Neural progenitor cell (in vitro differentiated cells): ENCODE measurements around the gene SLC34A1. TPM values are rescaled to one million over a fixed set of nuclear protein-coding genes. Genes with fewer than 3 reads are reported as not detected.
A peak's percentile ranks its signal among the peaks of the same experiment; 100 is the strongest.

Experiments
- DNase-seq: peaks from one replicate; pipeline ENCODE4 v3.0.0-alpha.2; 2016; ENCODE audit warnings: low spot score
- H2AFZ ChIP-seq: fragments of 200-600 bp; sonication (generic); replicated peaks from 2 replicates; pipeline ENCODE4 v1.6.1; 2016; ENCODE audit warnings: antibody characterized with exemption
- H3F3A ChIP-seq: fragments of 200-600 bp; sonication (generic); 2 replicates; pipeline ENCODE4 v1.6.1; 2016; ENCODE audit warnings: antibody characterized with exemption, low read depth
- H3K27ac ChIP-seq: fragments of 200-600 bp; sonication (generic); 2 replicates; pipeline ENCODE4 v1.5.1; 2016; ENCODE audit warnings: mild to moderate bottlenecking
- H3K27me3 ChIP-seq: fragments of 200-600 bp; sonication (generic); 2 replicates; pipeline ENCODE4 v1.6.1; 2016; ENCODE audit warnings: mild to moderate bottlenecking, moderate library complexity
- H3K36me3 ChIP-seq: fragments of 200-600 bp; sonication (generic); 2 replicates; pipeline ENCODE4 v1.5.1; 2016
- H3K4me1 ChIP-seq: fragments of 200-600 bp; sonication (generic); 2 replicates; pipeline ENCODE4 v1.6.1; 2016; ENCODE audit warnings: mixed run types
- H3K4me2 ChIP-seq: fragments of 200-600 bp; sonication (generic); 2 replicates; pipeline ENCODE4 v1.6.1; 2016
- H3K4me3 ChIP-seq: fragments of 200-600 bp; sonication (generic); 2 replicates; pipeline ENCODE4 v1.5.1; 2016
- H3K79me2 ChIP-seq: fragments of 200-600 bp; sonication (generic); 2 replicates; pipeline ENCODE4 v1.6.1; 2016; ENCODE audit warnings: low read depth
- H3K9ac ChIP-seq: fragments of 200-600 bp; sonication (generic); 2 replicates; pipeline ENCODE4 v1.6.1; 2016
- H3K9me3 ChIP-seq: fragments of 200-600 bp; sonication (generic); 2 replicates; pipeline ENCODE4 v1.5.1; 2016; ENCODE audit warnings: low read depth
- H4K20me1 ChIP-seq: fragments of 200-600 bp; sonication (generic); 2 replicates; pipeline ENCODE4 v1.6.1; 2016; ENCODE audit warnings: low read depth
- H3K27ac Mint-ChIP-seq: 3 replicates; pipeline ENCODE4 v1.8.0; 2021; ENCODE audit warnings: mixed read lengths
- H3K27me3 Mint-ChIP-seq: 2 replicates; pipeline ENCODE4 v1.8.0; 2022; ENCODE audit warnings: low read depth, mild to moderate bottlenecking, inconsistent platforms, moderate library complexity, mixed read lengths; ENCODE audit not compliant: insufficient read depth
- H3K36me3 Mint-ChIP-seq: 3 replicates; pipeline ENCODE4 v1.8.0; 2021; ENCODE audit warnings: mixed read lengths
- H3K4me1 Mint-ChIP-seq: 3 replicates; pipeline ENCODE4 v1.8.0; 2021; ENCODE audit warnings: mixed read lengths
- H3K4me3 Mint-ChIP-seq: 3 replicates; pipeline ENCODE4 v1.8.0; 2021; ENCODE audit warnings: mild to moderate bottlenecking, moderate library complexity, mixed read lengths
- H3K9me3 Mint-ChIP-seq: 3 replicates; pipeline ENCODE4 v1.8.0; 2020; ENCODE audit warnings: mixed read lengths
- EZH2 ChIP-seq: fragments of 200-600 bp; sonication (generic); IDR thresholded peaks from 2 replicates; pipeline ENCODE4 v1.6.1; 2017; ENCODE audit warnings: antibody characterized with exemption, mild to moderate bottlenecking, moderate library complexity
- EZH2phosphoT487 ChIP-seq: fragments of 200-600 bp; sonication (generic); IDR thresholded peaks from 2 replicates; pipeline ENCODE4 v1.6.1; 2017; ENCODE audit warnings: antibody characterized with exemption
- total RNA-seq: library from RNA; depleted of rRNA; stranded (reverse); fragments of >200 nt; gene quantifications from 2 replicates; pipeline ENCODE4 v1.2.3, GENCODE V29; 2015; ENCODE audit warnings: low replicate concordance
- TF ChIP-seq, protein P1 (sequence below): fragments of 200-600 bp; sonication (generic); IDR thresholded peaks from 2 replicates; pipeline ENCODE4 v1.5.1; 2017; ENCODE audit warnings: antibody characterized with exemption, mild to moderate bottlenecking

SLC34A1 gene
- total RNA-seq, 1 donor from 2014 or later: not detected

DNA sequence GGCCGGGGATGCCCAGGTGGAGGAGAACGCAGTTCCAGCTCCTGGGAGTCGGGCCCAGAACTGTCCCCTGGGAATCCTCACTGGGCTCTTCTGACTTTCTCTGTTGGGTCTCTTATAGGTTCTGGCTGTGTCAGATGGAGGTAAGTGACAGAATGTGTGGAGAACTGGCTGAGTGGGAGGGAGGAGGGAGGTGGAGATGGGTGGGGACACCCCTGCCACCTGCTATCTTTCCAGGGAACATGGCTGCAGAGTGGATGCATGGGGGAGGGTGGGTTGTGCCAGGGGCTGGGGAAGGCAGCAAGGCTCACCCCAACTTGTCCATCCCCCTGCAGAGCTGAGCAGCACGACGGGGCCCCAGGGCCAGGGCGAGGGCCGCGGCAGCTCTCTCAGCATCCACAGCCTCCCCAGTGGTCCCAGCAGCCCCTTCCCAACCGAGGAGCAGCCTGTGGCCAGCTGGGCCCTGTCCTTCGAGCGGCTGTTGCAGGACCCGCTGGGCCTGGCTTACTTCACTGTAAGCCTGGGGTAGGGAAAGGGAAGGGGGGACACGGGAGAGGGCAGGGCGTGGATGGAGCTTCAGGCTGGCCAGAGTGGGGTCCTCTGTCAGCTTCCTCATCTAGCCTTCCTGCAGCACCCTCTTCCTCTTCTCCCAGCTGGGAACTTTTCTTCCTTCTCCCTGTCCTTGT, 18.2 kb upstream of the SLC34A1 start:
- no peak for DNase-seq
- H3K27me3 ChIP-seq: peaks cover 44% of the 10 kb centered on the region
- no peak overlapping the region for H3K9ac ChIP-seq
- peak overlapping the region; percentile 69 for H2AFZ ChIP-seq
- Mint-ChIP-seq H3K36me3 (no peaks in the 10 kb centered on the region), H3K27ac (peak overlapping the region; percentile 96), H3K4me1 (peaks cover 51% of the 10 kb centered on the region), H3K4me3 (peak overlapping the region; percentile 89), H3K27me3 (peaks cover 25% of the 10 kb centered on the region), H3K9me3 (no peaks in the 10 kb centered on the region)
- no peaks in the 10 kb centered on the region for H4K20me1 ChIP-seq
- no peaks in the 10 kb centered on the region for H3K36me3 ChIP-seq
- H3K4me2 ChIP-seq: peak overlapping the region; percentile 79
- H3K27ac ChIP-seq: no peak overlapping the region
- no peaks in the 10 kb centered on the region for H3K79me2 ChIP-seq
- peaks cover 50% of the 10 kb centered on the region for H3F3A ChIP-seq
- H3K4me1 ChIP-seq: peaks cover 19% of the 10 kb centered on the region
- H3K9me3 ChIP-seq: no peaks in the 10 kb centered on the region
- TF ChIP-seq, protein P1, sequence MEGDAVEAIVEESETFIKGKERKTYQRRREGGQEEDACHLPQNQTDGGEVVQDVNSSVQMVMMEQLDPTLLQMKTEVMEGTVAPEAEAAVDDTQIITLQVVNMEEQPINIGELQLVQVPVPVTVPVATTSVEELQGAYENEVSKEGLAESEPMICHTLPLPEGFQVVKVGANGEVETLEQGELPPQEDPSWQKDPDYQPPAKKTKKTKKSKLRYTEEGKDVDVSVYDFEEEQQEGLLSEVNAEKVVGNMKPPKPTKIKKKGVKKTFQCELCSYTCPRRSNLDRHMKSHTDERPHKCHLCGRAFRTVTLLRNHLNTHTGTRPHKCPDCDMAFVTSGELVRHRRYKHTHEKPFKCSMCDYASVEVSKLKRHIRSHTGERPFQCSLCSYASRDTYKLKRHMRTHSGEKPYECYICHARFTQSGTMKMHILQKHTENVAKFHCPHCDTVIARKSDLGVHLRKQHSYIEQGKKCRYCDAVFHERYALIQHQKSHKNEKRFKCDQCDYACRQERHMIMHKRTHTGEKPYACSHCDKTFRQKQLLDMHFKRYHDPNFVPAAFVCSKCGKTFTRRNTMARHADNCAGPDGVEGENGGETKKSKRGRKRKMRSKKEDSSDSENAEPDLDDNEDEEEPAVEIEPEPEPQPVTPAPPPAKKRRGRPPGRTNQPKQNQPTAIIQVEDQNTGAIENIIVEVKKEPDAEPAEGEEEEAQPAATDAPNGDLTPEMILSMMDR: no peak
- TF ChIP-seq EZH2 (no peak), EZH2phosphoT487 (no peak)
- H3K4me3 ChIP-seq: peak overlapping the region; percentile 50

DNA sequence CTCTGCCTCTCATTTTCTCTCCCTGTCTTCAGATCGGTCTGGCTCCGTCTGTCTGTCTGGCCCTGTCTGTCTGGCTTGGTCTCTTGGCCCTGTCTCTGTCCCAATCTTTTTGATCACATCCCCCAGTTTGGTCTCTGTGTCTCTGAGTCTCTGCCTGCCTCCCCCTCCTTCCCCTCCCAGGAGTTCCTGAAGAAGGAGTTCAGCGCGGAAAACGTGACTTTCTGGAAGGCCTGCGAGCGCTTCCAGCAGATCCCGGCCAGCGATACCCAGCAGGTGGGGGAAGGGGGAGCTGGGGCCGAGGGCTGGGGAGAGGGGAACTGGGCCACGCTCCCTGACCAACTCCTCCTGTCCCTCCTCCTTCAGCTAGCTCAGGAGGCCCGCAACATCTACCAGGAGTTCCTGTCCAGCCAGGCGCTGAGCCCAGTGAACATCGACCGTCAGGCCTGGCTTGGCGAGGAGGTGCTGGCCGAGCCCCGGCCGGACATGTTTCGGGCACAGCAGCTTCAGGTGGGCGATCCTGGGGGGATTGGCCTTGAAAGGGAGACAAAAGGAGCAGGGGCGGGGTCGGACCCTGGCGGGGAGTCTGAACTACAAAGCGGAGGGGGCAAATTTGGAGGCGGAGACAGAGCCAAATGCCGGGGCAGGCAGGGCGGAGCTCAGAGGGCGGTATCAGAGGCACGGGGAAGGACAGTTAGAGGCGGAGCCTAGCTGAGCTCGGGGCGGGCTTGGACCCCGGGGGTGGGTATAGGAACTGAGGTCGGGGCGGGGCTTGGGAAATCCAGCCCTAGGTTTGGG, 17.5 kb upstream of the SLC34A1 start:
- Histone ChIP-seq H3K79me2 (no peaks in the 10 kb centered on the region), H3K9me3 (no peaks in the 10 kb centered on the region), H3K9ac (no peak overlapping the region), H3F3A (peaks cover 57% of the 10 kb centered on the region), H3K27ac (no peak overlapping the region), H4K20me1 (no peaks in the 10 kb centered on the region), H3K4me1 (peaks cover 26% of the 10 kb centered on the region), H3K27me3 (peaks cover 44% of the 10 kb centered on the region), H3K4me3 (peak overlapping the region; percentile 50), H3K4me2 (peak overlapping the region; percentile 79), H2AFZ (peak overlapping the region; percentile 69), H3K36me3 (no peaks in the 10 kb centered on the region)
- H3K27me3 Mint-ChIP-seq: peaks cover 22% of the 10 kb centered on the region
- DNase-seq: peak; percentile 96
- peak overlapping the region; percentile 89 for H3K4me3 Mint-ChIP-seq
- H3K9me3 Mint-ChIP-seq: no peaks in the 10 kb centered on the region
- no peak for TF ChIP-seq EZH2phosphoT487
- H3K36me3 Mint-ChIP-seq: no peaks in the 10 kb centered on the region
- peaks cover 54% of the 10 kb centered on the region for H3K4me1 Mint-ChIP-seq
- peak overlapping the region; percentile 96 for H3K27ac Mint-ChIP-seq

DNA sequence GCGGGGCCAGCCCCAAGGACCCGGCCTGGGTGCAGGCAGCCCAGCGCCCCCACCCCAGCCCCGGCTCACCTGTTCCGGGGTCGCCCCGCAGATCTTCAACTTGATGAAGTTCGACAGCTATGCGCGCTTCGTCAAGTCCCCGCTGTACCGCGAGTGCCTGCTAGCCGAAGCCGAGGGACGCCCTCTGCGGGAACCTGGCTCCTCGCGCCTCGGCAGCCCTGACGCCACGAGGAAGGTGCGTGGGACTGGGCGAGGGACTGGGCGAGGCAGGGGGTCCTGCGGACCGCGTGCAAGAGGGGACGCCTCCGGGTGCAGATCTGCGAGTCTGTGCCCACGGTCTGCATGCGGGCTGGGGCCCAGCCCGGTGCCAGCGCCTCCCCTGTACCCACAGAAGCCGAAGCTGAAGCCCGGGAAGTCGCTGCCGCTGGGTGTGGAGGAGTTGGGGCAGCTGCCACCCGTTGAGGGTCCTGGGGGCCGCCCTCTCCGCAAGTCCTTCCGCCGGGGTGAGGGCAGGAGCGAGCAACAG, 16.8 kb upstream of the SLC34A1 start:
- H3K9ac ChIP-seq: no peak overlapping the region

More for the DNA sequence above, 16.8 kb upstream of the SLC34A1 start:
- Mint-ChIP-seq H3K4me1 (peaks cover 49% of the 10 kb centered on the region), H3K36me3 (no peaks in the 10 kb centered on the region), H3K27ac (no peak overlapping the region), H3K4me3 (peak overlapping the region; percentile 89), H3K9me3 (no peaks in the 10 kb centered on the region), H3K27me3 (peaks cover 20% of the 10 kb centered on the region)
- Histone ChIP-seq H3K27me3 (peaks cover 37% of the 10 kb centered on the region), H4K20me1 (no peaks in the 10 kb centered on the region), H3K79me2 (no peaks in the 10 kb centered on the region), H3K36me3 (no peaks in the 10 kb centered on the region), H3K27ac (no peak overlapping the region), H3K4me3 (peak overlapping the region; percentile 50), H2AFZ (peak overlapping the region; percentile 29), H3K4me2 (peak overlapping the region; percentile 79), H3K4me1 (peaks cover 24% of the 10 kb centered on the region), H3F3A (peaks cover 51% of the 10 kb centered on the region), H3K9me3 (no peaks in the 10 kb centered on the region)
- DNase-seq: no peak
- TF ChIP-seq, protein P1: no peak
- TF ChIP-seq EZH2phosphoT487 (no peak), EZH2 (no peak)
